Stimulated activated CD4-positive, alpha-beta T cell treated with anti-CD3 and anti-CD28 coated beads, TNF-alpha, amount 100 ng/mL, for 48 hours (primary cell): Measurements from ENCODE around the gene MMP14.
A peak's percentile ranks its signal among the peaks of the same experiment; 100 is the strongest.

Source experiments
- DNase-seq, 3 donors: peaks; one replicate each; pipeline ENCODE4 v3.0.0-alpha.2; 2020; ENCODE audit warnings: low read depth in 3 of 3

Gene MMP14

DNA sequence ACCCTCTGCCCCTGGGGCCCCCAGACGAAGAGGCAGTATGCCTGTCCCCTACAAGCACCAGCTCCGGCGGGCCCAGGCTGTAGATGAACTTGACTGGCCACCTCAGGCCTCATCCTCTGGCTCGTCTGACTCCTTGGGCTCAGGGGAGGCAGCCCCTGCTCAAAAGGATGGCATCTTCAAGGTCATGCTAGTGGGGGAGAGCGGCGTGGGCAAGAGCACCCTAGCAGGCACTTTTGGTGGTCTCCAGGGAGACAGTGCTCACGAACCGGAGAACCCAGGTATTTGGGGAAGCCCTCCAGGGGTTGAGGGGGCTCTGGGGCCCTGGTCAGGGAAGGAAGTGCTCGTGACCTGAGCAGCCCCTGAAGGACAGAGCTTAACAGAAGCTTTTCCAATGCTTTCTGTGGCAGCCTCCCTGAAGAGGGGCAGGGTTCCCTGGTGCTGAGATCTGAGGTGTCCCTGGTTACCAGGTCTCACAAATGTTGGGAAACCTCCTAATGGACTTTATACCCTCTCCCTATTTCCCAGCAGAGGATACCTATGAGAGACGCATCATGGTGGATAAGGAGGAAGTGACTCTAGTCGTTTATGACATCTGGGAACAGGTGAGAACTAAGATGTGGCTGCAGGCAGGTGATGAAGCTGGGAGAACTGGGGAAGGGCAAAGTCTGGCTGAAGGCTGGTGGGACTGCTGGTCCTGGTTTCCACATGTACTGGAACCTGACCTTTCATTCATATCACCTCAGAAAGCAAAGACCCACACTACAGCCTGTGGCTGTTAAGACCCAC lies 48.5 kb downstream of the MMP14 start:
- DNase-seq = no peak

DNA sequence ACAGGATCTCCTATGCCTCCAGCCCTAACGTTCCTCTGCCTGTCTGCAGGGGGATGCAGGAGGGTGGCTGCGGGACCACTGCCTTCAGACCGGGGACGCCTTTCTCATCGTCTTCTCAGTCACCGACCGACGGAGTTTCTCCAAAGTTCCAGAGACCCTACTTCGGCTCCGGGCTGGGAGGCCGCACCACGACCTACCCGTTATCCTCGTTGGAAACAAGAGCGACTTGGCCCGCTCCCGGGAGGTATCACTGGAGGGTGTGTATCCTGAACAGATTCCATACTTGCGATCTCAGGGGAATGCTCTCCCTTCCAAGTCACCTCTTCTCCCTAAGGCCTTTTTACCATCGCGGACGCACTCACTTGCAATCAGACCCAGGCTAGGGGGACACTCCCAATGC lies 49.6 kb downstream of the MMP14 start:
- no peak for DNase-seq

DNA sequence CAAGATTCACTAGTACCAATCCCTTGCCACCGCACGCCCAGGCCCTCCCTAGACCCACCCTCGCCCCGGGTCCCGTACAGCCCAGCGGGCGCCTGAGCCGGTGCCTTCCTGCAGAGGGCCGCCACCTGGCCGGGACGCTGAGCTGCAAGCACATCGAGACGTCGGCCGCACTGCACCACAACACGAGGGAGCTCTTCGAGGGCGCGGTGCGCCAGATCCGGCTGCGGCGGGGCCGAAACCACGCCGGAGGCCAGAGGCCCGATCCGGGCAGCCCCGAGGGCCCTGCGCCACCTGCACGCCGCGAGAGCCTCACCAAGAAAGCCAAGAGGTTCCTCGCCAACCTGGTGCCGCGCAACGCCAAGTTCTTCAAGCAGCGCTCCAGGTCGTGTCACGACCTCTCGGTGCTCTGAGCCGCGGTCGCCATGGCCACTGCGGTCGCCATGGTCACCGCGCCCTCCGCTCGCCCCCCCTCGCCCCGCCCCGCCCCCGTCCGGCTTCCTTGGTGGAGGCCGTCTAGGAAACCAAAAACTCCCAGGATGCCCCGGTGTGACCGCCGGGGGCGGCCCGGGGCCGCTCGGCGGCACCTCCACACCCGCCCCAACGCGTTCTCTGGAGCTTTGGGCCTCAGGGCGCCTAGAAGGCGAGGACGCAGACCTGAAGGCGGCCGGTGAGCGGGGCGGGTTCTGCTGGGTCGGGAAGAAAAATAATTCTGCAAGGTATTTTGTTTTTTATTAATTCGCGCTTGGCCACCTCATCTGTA lies 50.3 kb downstream of the MMP14 start:
- peak; percentile 39 to 65 (median 47) for DNase-seq

DNA sequence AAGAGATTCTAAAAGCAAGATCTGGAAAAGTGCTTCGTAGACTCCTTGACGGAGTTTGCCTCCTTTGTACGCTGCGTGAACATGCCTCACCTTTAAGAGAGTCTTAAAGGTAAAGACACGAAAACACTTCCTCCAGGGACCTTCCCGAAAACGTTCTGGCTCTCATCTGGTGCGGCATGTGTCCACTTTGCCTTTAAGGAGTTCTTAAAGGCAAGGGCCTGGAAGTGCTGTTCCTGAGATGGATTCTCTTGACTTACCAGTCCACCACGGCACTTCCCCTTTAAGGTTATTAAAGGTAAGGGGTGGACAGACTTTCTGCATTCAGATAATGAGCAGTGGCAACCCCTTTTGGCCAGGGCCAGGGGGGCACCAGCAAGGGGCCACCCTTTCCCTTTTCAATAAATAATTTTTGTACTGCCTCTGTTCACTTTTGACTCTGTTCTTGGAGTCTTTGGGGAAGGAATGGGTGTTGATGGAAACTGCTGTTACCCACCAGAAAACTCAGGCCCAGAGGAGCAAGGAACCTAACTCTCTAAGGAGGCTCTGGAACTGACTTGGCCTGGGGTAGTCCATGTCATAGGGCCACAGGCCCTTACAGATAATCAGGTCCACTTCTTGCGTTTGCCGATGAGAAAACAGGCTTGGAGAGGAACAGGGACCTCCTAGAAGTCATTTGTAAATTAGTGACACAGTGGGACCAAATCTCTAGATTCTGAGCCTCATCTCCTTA lies 51.0 kb downstream of the MMP14 start:
- DNase-seq = no peak

DNA sequence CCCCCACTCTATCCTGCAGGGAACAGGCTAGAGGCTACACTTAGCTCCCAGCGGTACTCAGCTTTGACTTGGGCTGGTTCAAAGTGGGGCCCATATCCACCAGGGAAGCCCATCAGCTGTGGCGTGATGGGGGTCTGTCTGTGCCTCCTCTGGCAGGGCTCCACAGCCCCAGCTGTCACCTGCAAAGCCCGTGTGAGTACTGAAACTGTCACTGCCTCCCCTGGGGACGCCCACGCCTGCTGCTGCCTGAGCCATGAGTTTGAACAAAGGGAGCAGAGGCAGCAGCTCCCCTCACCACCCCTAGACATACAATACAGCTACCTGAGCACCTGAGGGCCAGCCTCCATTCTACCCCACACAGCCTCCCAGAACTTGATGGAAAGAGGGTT lies 51.6 kb downstream of the MMP14 start:
- DNase-seq = peak in 1 of 3 donors; percentile 55

DNA sequence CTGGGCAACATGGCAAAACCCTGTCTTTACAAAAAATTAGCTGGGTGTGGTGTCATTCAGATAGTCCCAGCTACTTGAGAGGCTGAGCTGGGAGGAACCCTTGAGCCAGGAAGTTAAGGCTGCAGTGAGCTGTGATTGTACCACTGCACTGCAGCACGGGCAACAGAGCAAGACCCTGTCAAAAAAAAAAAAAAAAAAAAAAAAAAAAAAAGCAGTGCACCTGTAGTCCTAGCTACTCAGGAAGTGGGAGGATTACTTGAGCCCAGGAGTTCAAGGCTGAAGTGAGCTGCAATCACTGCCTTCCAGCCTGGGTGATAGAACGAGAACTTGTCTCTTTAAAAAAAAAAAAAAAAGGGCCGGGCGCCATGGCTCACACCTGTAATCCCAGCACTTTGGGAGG lies 52.3 kb downstream of the MMP14 start:
- DNase-seq = no peak

DNA sequence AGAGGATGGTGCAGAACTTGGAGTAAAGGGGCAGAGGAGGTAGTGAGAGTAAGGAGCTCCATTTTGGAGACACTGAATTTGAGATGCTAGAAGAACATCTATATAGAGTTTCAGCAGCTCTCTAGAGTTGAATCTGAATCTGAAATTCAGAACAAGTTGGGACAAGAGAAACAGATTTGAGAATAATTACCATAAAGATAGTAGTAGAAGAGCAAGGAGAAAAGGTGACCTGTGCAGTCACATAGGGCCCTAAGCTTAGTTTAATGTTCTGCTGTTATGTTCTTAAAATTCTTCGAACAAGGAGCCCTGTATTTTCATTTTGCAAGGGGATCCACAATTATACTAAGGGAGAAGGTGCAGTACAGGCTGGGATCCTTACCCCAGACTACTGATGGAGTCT lies 54.0 kb downstream of the MMP14 start:
- no peak for DNase-seq

DNA sequence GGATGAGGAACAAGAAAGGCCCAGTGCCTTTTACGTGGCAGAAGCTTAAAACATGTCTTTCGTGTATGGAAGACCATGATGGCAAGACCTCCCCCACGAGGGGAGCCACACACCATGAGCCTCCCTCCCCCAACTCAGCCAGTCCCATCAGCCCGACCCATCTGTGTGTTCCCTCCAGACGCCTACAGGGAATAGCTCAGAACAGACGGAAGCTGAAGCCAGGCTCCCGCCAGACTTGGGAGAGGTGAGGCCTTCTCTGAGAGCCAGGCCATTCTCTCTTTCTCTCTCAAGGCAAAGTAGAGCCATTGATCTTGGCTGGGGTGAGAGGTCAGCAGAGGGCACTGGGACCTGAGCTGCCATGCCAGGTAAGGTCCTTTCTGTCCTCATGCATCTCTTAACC lies 56.1 kb downstream of the MMP14 start:
- no peak for DNase-seq

DNA sequence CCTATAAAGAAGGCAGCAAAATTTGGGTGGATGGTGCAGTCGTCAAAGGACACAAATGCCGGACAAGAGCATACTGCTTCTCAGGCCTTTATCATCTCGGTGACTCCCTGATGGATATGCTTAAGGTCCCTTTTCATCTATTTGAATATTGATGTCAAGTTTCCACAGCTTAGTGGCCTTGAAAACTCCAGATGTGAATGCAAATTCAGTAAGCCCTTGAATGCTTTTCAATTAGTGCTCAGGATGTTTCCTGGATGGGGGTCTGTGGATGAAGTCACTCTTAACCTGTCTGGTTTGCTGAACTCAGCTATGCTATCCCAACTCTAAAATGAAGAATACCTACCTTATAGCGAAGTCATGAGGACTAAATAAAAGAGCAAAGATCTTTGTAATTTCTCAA lies 57.3 kb downstream of the MMP14 start:
- DNase-seq = no peak

DNA sequence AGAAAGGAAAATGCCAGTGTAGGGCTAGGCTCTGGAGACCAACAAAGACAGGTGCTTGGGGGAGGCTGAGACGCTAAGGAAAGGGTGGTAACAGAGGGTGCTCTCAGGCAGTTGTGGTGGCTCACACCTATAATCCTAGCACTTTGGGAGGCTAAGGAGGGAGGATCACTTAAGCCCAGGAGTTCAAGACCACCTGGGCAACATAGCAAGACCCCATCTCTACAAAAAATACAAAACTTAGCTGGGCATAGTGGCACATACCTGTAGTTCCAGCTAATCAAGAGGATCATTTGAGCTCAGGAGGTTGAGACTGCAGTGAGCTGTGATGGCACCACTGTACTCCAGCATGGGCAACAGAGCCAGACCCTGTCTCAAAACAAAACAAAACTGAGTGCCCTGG lies 59.0 kb downstream of the MMP14 start:
- no peak for DNase-seq

DNA sequence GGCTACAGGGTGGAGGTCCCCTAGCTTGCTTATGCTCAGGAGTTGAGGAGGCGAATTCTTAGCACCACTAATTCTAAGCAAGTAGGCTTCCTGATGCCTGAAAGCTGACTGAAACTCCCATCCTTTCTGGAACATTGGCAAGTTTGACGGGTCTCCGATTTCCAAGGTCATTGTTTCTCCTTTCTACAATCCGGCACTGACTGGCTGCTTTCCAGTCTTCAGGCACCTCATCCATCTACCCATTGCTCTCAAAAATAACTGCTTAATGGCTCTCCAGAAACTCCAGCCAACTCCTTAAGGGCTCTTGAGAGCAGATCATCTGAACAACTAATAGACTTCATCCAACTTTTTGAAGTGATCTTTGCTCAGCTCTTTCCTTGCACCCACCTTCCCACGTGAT lies 60.0 kb downstream of the MMP14 start:
- DNase-seq = no peak

DNA sequence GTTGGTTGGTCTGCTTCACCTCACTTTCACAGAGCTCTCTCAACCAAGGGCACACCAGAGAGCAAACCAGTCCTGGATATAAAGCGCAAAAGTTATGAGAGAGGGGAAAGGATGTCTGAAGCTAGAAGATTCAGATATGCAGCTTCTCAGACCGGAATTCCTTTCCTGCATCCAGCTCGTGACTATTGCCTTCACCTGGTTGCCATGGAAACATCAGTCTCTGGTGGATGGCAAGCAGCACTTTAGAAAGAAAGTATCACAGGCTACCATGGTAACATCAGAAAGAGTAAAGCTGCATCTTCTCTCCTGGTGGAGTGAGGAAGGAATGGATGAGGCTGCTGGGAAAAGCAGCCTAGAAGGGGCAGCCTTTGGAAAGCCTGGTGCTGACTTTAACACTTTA lies 60.4 kb downstream of the MMP14 start:
- DNase-seq = no peak

DNA sequence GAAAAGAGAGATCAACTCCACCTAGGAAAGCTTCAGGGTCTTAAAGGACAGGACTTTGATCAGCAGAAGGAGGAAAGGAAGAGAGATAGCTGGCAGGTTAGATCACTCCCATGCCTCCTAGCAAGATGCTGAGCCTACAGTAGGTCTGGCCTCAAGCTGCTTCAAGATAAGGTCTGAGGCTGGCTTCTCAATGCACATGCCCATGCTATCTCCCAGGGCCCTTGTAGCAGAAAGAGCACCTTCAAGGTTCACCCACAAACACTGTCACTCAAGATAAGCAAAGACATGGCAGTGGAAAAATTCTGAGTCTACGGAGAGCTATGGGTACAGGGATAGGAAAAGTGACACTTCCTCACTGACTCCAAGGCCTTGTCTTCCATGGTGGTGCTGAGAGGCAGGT lies 61.0 kb downstream of the MMP14 start:
- no peak for DNase-seq
